Psoas muscle (tissue), 8 donors: ENCODE data around the gene GAB2. TPM values are rescaled to one million over a fixed set of nuclear protein-coding genes. Genes with fewer than 3 reads are reported as not detected.

ENCODE experiments used
- ATAC-seq, 4 donors: fragments of 200-7000 bp; cut with Tn5 transposase; one replicate each; pipeline ENCODE4 v1.9.1; 2020; ENCODE audit warnings: moderate library complexity in 3 of 4, mild to moderate bottlenecking in 2 of 4
- DNase-seq, 2 donors: peaks; one replicate each; pipeline ENCODE4 v3.0.0-alpha.2; 2020
- H3K27ac ChIP-seq: fragments of 200-600 bp; one replicate; pipeline ENCODE4 v1.8.0; 2022
- H3K27me3 ChIP-seq, 3 donors: fragments of 200-600 bp in 1 of 3; one replicate each; pipeline versions ENCODE4 v1.6.1 to v1.8.0; 2013 to 2022; ENCODE audit warnings: low read length in 2 of 3, mild to moderate bottlenecking in 2 of 3, moderate library complexity in 1 of 3; ENCODE audit not compliant: insufficient read depth in 3 of 3
- H3K36me3 ChIP-seq, 2 donors: fragments of 200-600 bp in 1 of 2; one replicate each; pipeline versions ENCODE4 v1.6.1 to v1.8.0; 2013 to 2022; ENCODE audit warnings: low read depth in 1 of 2, mild to moderate bottlenecking in 1 of 2, moderate library complexity in 1 of 2; ENCODE audit not compliant: insufficient read depth in 1 of 2
- H3K4me1 ChIP-seq: fragments of 200-600 bp; one replicate; pipeline ENCODE4 v1.8.0; 2022
- H3K4me3 ChIP-seq: fragments of 200-600 bp; one replicate; pipeline ENCODE4 v1.8.0; 2022; ENCODE audit warnings: mild to moderate bottlenecking
- H3K9me3 ChIP-seq: fragments of 200-600 bp; one replicate; pipeline ENCODE4 v1.8.0; 2022
- CTCF ChIP-seq: fragments of 200-600 bp; IDR thresholded peaks from one replicate; pipeline ENCODE4 v1.8.0; 2022; ENCODE audit warnings: antibody characterized with exemption
- WGBS, 3 donors: extraction: QIAGEN DNeasy Blood & Tissue Kit; methylation state at CpG; one replicate each; pipeline versions ENCODE4 v1.1.6 to v1.1.7; 2013; 5-methylcytosine and 5-hydroxymethylcytosine counted together
- intact Hi-C, 2 donors: fragments of 100-400 bp; cut with DNase I; formaldehyde crosslinking; loops; one replicate each; pipeline versions ENCODE4 v1.11.0 to v1.14.2; 2022
- polyA plus RNA-seq, 3 donors: library from polyadenylated mRNA; stranded (reverse); fragments of 200-250 nt; gene quantifications; one replicate each; pipeline ENCODE4 v1.2.3, GENCODE V29; 2013
- total RNA-seq, 4 donors: library from RNA; stranded (reverse); fragmentation: NEBNext Ultra II Directional in 2 of 4; extraction: Animal tissue kit (Norgen Biotek cat#: 25700) in 2 of 4; gene quantifications; one replicate each; pipeline versions ENCODE4 v1.2.1 to v1.2.4, GENCODE V29; 2021 to 2023
- donor health status: healthy with polysubstance abuse.
- donor health status: DM: no; HTN: no; CAD: no; lungs with moderate emphysema.
- donor health status: Bipolar disorder and iron deficiency.
- donor health status: healthy.
- donor health status: DM: yes; HTN: yes; CAD: no.
- donor health status: DM: no; HTN: no; CAD: no.
- donor health status: DM: no; HTN: no; CAD: no.
- donor health status: DM: yes; HTN: yes; CAD: no.

Gene GAB2
- total and polyA plus RNA-seq, 7 donors = 2.7 to 6.3 (median 4.7) TPM

GRCh38 chr11:78400116-78400515, 17.5 kb downstream of the GAB2 start:
- H3K4me1 ChIP-seq = no peaks in the 10 kb centered on the region
- intact Hi-C loops = no loop called here

DNA sequence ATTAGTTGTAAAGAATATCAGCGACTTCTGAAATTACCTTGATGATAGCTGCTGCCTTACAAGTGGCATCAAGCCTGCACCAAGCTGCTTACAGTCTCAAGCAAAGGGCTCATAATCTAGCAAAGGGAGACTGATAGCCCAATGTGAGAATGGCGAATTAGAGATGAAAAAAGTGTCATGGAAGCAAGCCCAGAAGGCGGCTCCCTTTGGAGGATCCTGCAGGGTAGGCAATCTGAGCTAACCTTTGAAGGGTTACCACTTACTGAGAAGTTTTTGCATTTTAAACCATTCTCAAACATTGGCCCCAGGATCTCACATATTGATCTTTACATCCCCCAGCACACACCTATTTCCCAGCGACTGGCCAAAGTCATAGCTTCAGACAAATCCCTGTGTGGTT, 18.5 kb downstream of the GAB2 start:
- DNase-seq (no peak), ATAC-seq (no peak)
- 70 to 76% (median 74%) methylated on average over 4 of the region's 4 CpGs for WGBS, 3 donors
- no peak overlapping the region for H3K4me3 ChIP-seq
- no peaks in the 10 kb centered on the region for H3K4me1 ChIP-seq
- H3K27me3 ChIP-seq = no peaks in the 10 kb centered on the region
- intact Hi-C loops = no loop called here
- H3K36me3 ChIP-seq = no peaks in the 10 kb centered on the region
- no peak for TF ChIP-seq CTCF
- H3K27ac ChIP-seq = no peak overlapping the region
- no peaks in the 10 kb centered on the region for H3K9me3 ChIP-seq

More at GRCh38 chr11:78400116-78400515, 17.5 kb downstream of the GAB2 start:
- no peak overlapping the region for H3K27ac ChIP-seq
- no peak overlapping the region for H3K4me3 ChIP-seq
- no peak for ATAC-seq
- TF ChIP-seq CTCF = no peak
- DNase-seq = no peak
- no peaks in the 10 kb centered on the region for H3K9me3 ChIP-seq
- H3K36me3 ChIP-seq = no peaks in the 10 kb centered on the region
- H3K27me3 ChIP-seq = no peaks in the 10 kb centered on the region
- 92 to 97% (median 92%) methylated on average over 1 of the region's 1 CpG for WGBS, 3 donors

- DNase-seq (no peak), ATAC-seq (no peak)
- WGBS, 3 donors = 77 to 90% (median 83%) methylated on average over 1 of the region's 1 CpG
- H3K27me3 ChIP-seq = no peaks in the 10 kb centered on the region
- no peak overlapping the region for H3K27ac ChIP-seq
- no peak for TF ChIP-seq CTCF
- no peaks in the 10 kb centered on the region for H3K4me1 ChIP-seq
- H3K36me3 ChIP-seq = no peaks in the 10 kb centered on the region
- H3K4me3 ChIP-seq = no peak overlapping the region
- no peaks in the 10 kb centered on the region for H3K9me3 ChIP-seq
- intact Hi-C loops = no loop called here
These were observed 18.9 kb downstream of the GAB2 start for GRCh38 chr11:78398715-78399114.

DNA sequence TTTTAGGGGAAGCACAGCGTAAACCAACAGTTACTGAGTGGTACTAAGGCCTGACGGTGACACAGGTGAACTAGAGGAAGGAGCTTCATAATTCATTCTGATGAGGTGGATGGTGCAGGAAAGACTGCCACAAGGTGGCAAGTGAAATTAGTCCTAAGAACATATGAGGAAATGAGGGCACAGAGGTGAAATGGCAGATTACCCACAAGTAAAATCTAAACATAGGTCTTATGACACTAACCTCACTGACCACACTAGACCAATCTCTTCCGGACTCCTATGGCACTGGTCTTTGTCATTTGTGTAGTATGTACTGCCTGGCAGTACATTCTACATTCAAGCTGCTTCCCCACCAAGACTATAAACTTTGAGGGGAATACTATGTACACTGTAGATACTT, 20.2 kb downstream of the GAB2 start:
- TF ChIP-seq CTCF = no peak
- Histone ChIP-seq H3K27ac (no peak overlapping the region), H3K4me3 (no peak overlapping the region), H3K4me1 (no peaks in the 10 kb centered on the region), H3K36me3 (no peaks in the 10 kb centered on the region), H3K27me3 (no peaks in the 10 kb centered on the region), H3K9me3 (no peaks in the 10 kb centered on the region)
- DNase-seq (no peak), ATAC-seq (no peak)
- intact Hi-C loops = no loop called here
- WGBS, 3 donors = 92 to 98% (median 92%) methylated on average over 3 of the region's 3 CpGs

- no peaks in the 10 kb centered on the region for H3K4me1 ChIP-seq
- intact Hi-C loops = no loop called here
- H3K27me3 ChIP-seq = no peaks in the 10 kb centered on the region
- no peak overlapping the region for H3K27ac ChIP-seq
- no peaks in the 10 kb centered on the region for H3K36me3 ChIP-seq
- 95 to 97% (median 95%) methylated on average over 1 of the region's 1 CpG for WGBS, 3 donors
- no peak for TF ChIP-seq CTCF
- ATAC-seq (no peak), DNase-seq (no peak)
- H3K4me3 ChIP-seq = no peak overlapping the region
- H3K9me3 ChIP-seq = no peaks in the 10 kb centered on the region
These were observed 22.0 kb downstream of the GAB2 start for GRCh38 chr11:78395597-78395996.
